NB4 (cell line): ENCODE measurements around the gene SMAD3.

Experiments used
- DNase-seq: peaks from one replicate; pipeline ENCODE4 v3.0.0; 2010; ENCODE audit warnings: low read depth
- H3K4me3 ChIP-seq: one replicate; pipeline ENCODE4 v1.5.1; 2011; ENCODE audit warnings: mild to moderate bottlenecking, low read depth, low read length, moderate library complexity
- CTCF ChIP-seq: IDR thresholded peaks from one replicate; pipeline ENCODE4 v1.5.1; 2012; ENCODE audit warnings: low read depth, low read length
- MAX ChIP-seq: IDR thresholded peaks from 2 replicates; pipeline ENCODE4 v1.6.1; 2011; ENCODE audit warnings: low read depth, low read length
- MYC ChIP-seq: IDR thresholded peaks from 2 replicates; pipeline ENCODE4 v1.6.1; 2011; ENCODE audit warnings: low read depth, low read length
- POLR2A ChIP-seq: IDR thresholded peaks from 2 replicates; pipeline ENCODE4 v1.6.1; 2011; ENCODE audit warnings: mild to moderate bottlenecking; ENCODE audit not compliant: insufficient read length; ENCODE audit errors: extremely low read depth

Gene SMAD3

GRCh38 chr15:67190813-67191212 lies 125.4 kb downstream of the SMAD3 start:
- H3K4me3 ChIP-seq: no peak overlapping the region
- no peak for DNase-seq
- TF ChIP-seq CTCF (no peak), MAX (no peak), MYC (no peak), POLR2A (no peak)

GRCh38 chr15:67192185-67192820 lies 126.9 kb downstream of the SMAD3 start:
- no peak overlapping the region for H3K4me3 ChIP-seq
- DNase-seq: no peak
- TF ChIP-seq MAX: no peak
- no peak for TF ChIP-seq MYC

GRCh38 chr15:67193223-67193990 lies 128.0 kb downstream of the SMAD3 start:
- no peak overlapping the region for H3K4me3 ChIP-seq
- TF ChIP-seq POLR2A (no peak), MYC (no peak), CTCF (no peak), MAX (no peak)
- DNase-seq: no peak

GRCh38 chr15:67194171-67195114 lies 129.0 kb downstream of the SMAD3 start:
- no peak for DNase-seq
- no peak overlapping the region for H3K4me3 ChIP-seq
- TF ChIP-seq MAX (no peak), MYC (no peak), CTCF (no peak), POLR2A (no peak)

- TF ChIP-seq MYC (no peak), POLR2A (no peak), CTCF (no peak), MAX (no peak)
- H3K4me3 ChIP-seq: no peak overlapping the region
- no peak for DNase-seq
Measured at GRCh38 chr15:67195305-67195704, 129.9 kb downstream of the SMAD3 start.

GRCh38 chr15:67196222-67196621 lies 130.8 kb downstream of the SMAD3 start:
- H3K4me3 ChIP-seq: no peak overlapping the region

More at GRCh38 chr15:67196222-67196621, 130.8 kb downstream of the SMAD3 start:
- no peak for TF ChIP-seq MYC
- TF ChIP-seq MAX: no peak
- no peak for TF ChIP-seq CTCF
- TF ChIP-seq POLR2A: no peak
- no peak for DNase-seq
